Activated CD4-positive, alpha-beta T cell treated with anti-CD3 and anti-CD28 coated beads, Interleukin-2, Interleukin-6, amounts not matched to agents 100 ng/mL and 50 ng/mL, durations not matched to agents 16 hours and 8 hours (primary cell): Measurements from ENCODE around the gene ZSWIM2.
"Not testable (repeated sequence)": the region's sequence is repeated elsewhere in the genome, so short reads cannot be mapped to it uniquely, and the experiment has no call there.

Experiments used
- DNase-seq: peaks from one replicate; pipeline ENCODE4 v3.0.0-alpha.2; 2020

ZSWIM2 gene

DNA sequence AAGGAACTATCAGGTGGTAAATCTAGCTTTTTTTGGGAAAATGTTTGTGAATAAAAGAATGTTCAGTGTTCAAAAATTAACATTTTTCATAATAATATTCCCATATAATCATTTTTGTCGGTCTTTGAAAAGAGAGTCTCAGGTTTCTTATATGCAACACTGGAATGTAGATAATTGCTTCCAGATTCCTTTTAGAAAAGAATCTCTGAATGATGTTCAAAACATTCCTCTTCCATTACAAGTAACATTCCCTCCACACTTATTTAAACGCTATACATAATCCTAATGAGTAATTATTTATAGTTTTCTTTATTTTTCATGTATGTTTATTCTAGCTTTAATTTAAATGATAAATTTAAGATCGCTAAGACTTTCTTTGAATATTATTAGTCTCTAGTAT is 7.0 kb downstream of the ZSWIM2 start:
- DNase-seq = no peak

DNA sequence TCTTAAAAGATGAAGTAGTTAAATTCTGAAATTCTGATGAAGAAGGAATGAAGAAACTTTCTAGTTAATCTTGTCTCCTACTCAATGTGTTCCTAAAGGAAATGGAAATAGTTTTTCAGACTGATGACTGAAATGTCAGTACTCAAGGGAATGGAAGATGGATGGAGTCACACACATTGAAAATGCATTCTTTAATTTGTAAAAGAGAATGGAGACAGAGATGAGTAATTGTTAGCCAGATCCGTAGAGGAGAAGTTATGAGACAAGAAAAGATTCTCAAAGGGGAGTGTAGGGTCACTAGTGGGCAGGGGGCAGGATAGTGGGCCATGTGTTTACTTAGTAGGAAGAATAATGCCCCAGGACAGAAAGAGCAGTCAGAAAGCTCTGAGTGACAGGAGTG is 13.3 kb downstream of the ZSWIM2 start:
- no peak for DNase-seq

DNA sequence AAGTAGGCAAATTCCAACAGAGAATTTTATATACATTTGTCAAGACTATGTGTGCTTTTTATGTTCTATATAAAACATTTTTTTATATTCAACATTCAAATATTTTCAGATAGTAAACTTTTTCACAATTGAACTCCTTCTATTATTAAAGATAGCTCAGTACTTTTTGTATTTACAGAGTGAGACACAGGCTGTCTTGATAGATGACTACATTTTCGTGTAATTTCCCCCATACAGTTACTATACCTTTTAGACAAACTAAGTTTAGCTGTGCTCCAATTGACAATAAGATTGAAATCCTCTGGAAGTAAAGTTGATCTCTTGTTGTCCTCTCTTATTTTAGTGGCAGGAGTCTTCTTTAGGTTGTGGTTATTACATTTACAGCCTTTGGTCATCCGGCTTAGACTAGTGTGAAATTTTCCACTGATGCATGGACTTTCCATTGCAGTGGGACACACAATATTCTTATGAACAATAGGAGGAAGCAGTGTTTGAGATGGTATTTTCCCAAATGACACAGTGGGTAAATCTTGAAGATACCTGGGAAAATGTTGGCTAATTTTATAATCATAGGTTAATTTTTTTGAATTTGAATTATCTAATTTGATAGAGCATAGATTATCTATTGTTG is 21.0 kb downstream of the ZSWIM2 start:
- DNase-seq = no peak

DNA sequence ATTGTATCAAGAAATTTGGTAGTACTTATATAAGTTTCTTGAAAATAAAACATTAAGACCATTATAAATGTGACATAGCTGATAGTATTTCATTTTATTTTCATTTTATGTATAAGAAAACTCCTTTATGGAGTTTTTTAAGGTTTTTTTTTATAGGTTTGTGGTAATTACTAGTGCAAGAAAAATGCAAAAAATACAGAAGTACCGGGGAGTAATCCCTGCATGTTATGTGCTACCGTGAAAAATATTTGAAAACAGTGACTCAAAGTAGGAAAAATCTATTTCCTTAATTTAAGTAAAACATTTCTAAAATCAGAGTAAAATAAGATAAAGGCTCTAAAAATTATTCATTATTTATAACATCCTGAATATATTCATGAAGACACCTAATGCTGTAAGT is 21.6 kb downstream of the ZSWIM2 start:
- DNase-seq = no peak

DNA sequence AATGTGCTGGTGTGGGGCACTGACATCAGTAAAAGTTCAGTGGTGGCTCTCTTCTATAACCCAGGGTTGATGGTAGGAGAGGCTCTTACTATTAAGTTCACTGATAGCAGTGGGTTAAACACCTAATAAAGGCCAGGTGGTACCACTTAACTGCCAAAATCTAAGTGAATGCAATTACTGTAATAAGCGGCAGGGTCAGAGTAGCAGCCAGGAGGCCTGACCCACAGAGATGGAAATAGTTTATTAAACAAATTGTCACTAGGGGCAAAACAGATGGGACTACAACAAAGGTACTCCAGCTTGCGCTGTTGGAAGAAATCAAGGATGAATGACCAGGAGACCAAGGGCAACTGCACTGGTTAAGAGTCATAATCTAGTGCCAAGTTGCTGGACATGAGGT is 26.6 kb downstream of the ZSWIM2 start:
- DNase-seq = no peak

DNA sequence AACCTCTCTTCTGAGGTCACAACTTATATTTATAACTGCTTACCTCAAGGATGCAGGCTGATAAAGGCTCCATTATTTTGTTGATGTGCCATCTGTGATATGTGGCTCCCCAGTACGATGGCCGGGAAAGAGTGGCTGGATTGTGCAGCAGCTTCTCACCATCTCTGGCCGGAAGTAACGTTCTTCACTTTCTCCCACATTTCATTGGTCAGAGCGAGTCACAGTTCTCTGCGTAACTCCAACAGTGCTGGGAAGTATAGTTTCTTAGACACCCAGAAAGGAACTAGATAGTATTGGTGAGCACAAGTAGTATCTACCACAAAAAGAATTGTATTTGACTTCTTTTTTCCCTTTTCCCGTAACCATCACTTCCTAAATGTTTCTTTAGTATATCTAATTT is 28.7 kb downstream of the ZSWIM2 start:
- DNase-seq = no peak

DNA sequence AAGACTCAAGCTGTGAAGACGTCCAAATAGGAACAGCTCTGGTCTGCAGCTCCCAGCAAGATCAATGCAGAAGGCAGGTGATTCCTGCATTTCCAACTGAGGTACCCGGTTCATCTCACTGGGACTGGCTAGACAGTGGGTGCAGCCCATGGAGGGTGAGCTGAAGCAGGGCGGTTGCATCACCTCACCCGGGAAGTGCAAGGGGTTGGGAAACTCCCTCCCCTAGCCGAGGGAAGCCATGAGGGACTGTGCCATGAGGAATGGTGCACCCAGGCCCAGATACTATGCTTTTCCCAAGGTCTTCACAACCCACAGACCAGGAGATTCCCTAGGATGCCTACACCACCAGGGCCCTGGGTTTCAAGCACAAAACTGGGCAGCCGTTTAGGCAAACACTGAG is 37.2 kb downstream of the ZSWIM2 start:
- not testable (repeated sequence) for DNase-seq

DNA sequence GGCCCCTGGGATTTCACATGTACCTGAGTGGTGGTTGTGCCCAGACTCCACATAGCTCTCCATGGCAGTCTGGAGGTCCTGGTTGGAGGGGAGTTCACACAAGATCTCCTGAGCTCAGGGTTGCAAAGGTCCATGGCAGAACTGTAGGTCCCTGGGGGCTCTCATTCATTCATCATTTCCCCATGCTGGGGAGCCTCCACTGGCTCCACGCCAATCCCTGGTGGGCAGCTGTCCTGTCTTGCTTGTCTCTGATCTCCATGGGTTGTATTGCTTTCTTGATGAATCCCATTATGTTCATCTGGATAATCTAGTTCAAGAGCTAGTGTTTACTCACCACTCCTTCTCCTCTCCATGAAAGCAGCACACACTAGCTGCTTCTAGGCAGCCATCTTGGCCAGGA is 42.4 kb downstream of the ZSWIM2 start:
- no peak for DNase-seq

DNA sequence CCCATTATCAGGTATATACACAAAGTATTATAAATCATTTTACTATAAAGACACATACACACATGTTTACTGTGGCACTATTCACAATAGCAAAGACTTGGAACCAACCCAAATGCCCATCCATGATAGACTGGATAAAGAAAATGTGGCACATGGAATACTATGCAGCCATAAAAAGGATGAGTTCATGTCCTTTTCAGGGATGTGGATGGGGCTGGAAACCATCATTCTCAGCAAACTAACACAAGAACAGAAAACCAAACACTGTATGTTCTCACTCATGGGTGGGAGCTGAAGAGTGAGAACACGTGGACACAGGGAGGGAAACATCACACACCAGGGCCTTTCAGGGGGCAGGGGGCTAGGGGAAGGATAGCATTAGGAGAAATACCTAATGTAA is 50.4 kb downstream of the ZSWIM2 start:
- DNase-seq = not testable (repeated sequence)

DNA sequence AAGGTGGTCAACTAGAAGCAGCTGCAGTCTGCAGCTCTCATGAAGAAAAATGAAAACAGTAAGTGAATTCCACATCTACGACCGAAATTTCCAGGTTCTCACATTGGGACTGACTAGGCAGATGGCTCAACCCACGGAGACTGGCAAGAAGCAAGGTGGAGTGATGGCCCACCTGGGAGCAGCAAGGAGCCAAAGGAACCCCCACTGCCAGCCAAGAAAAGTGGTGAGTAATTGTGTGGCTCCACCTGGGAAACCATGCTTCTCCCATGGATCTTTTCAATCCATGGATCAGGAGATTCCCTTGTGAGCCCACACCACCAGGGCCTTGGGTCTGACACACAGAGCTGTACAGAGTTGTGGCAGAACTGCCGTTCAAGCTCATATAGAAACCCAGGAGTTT is 64.0 kb downstream of the ZSWIM2 start:
- DNase-seq = no peak

DNA sequence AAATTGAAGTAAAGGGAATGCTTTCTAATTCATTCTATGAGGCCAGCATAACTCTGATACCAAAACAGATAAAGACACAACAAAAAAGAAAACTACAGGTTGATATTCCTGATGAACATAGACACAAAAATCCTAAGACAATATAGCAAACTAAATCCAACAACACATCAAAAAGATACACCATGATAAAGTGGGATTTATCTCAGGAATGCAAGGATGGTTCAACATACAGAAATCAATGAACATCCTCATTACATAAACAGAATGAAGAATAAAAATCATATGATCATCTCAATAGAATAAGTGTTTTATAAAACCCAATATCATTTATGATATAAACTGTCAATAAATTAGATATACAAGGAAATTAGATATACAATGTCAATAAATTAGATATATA is 65.7 kb downstream of the ZSWIM2 start:
- no peak for DNase-seq

DNA sequence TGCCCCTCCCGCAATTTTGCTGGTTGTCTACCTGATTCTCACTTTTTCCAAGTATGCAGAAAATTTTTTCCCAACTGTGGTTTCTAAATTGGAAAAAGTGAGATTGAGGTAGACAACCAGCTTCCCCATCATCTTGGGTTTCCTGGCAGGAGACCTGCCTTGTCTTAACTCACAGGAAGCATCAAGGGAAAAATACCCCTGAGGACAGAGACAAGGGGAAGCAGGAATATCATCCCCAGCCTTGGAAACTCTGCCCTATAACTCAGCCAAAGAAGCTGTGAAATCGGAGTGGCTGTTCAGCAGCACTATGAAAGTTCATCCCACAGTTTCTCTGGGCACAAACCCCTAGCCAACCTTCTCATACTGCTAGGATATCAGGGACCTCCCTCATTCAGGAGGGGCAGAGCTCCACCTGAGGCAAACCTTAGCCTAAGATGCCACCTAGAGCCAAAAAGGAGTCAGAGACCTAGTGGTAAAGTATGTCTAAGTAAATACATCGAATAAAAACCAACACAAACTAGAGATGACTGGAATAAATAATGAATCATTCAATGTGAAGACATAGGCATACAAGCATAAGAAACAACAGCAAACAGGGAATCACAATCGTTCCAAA is 68.2 kb downstream of the ZSWIM2 start:
- DNase-seq = no peak
